ENCODE data around the gene DGKI.

GRCh38 chr7:137743021-137743420 lies 103.8 kb downstream of the DGKI start:
- TF ChIP-seq SP1 (IDR thresholded peaks at IDR 0.05; ENCODE audit: low read depth) (no peak), POLR2A (IDR thresholded peaks at IDR 0.05; ENCODE audit: borderline replicate concordance, extremely low read depth, insufficient read depth, insufficient read length) (no peak), CTCF (IDR thresholded peaks at IDR 0.05 in 2 of 3, conservative IDR thresholded peaks at IDR 0.05 in 1 of 3; ENCODE audit: borderline replicate concordance in 1 of 3, insufficient read depth in 1 of 3, low read depth in 2 of 3, low read length in 2 of 3) (no peak), POLR2AphosphoS5 (IDR thresholded peaks at IDR 0.05; ENCODE audit: low read depth, low read length) (no peak), EZH2 (IDR thresholded peaks at IDR 0.05) (no peak)

Measured in HCT116 (cell line).